ENCODE results near the gene KIAA1549. TPM values are rescaled to one million over a fixed set of nuclear protein-coding genes. Genes with fewer than 3 reads are reported as not detected.

KIAA1549 gene
- total and polyA plus RNA-seq, 7 donors = 0.46 to 4.4 (median 1.4) TPM

DNA sequence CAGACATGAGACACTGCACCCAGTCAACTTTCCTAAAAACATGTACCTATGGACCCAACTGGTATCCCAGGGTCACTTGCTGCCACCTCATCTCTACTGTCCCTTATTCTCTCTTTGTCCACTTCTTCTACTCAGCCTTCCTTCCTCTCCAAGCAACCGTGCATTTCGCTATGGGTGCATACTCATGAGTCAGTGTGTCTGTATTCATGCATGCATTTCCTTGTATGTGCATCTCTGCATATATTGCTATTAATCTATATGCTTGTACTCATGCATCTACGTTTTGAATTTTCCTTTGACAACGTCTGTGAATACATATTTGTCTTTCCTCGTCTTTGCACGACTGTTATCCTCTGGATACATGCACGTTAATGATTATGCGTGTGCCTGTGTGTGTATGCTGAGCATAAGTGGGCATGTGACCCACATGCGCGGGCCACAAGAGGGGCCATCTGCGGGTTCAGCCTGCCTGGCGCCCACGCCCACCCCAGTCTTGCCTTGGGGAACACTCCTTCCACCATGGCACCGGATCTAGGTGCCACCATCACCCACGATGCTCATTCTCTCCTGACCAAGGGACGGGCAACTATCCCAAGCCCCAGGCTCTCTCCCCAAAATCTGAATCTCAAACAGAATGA, 23.3 kb downstream of the KIAA1549 start:
- Histone ChIP-seq H3K36me3 (ENCODE audit: insufficient read depth in 1 of 2, low read depth in 1 of 2) (no peaks in the 10 kb centered on the region), H3K4me3 (no peak overlapping the region), H3K9me3 (no peaks in the 10 kb centered on the region), H3K27me3 (ENCODE audit: insufficient read depth in 3 of 3, low read length in 2 of 3) (no peaks in the 10 kb centered on the region), H3K27ac (no peak overlapping the region), H3K4me1 (no peaks in the 10 kb centered on the region)
- no peak for ATAC-seq
- no peak for TF ChIP-seq CTCF (IDR thresholded peaks at IDR 0.05)
- DNase-seq = no peak
- intact Hi-C loops (cut with DNase I) = no loop called here
- 93 to 97% (median 94%) methylated on average over 16 of the region's 16 CpGs for WGBS, 3 donors

DNA sequence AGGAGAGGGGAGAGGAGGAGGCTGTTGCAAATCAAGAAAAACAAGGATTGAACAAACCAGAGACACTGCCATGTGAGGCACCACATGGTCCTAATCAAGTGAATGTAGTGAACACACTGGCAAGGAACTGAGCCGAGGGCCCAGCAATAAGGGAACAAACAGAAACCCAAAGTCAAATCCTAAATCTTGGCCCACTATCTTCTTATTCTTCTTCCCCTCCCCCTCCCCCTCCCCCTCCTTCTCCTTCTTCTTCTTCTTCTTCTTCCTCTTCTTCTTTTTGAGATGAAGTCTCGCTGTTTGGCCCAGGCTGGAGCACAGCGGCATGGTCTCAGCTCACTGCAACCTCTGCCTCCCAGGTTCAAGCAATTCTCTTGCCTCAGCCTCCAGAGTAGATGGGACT, 24.0 kb downstream of the KIAA1549 start:
- no peak for TF ChIP-seq CTCF (IDR thresholded peaks at IDR 0.05)
- Histone ChIP-seq H3K27me3 (ENCODE audit: insufficient read depth in 3 of 3, low read length in 2 of 3) (no peaks in the 10 kb centered on the region), H3K4me3 (no peak overlapping the region), H3K27ac (no peak overlapping the region), H3K9me3 (no peaks in the 10 kb centered on the region), H3K4me1 (no peaks in the 10 kb centered on the region), H3K36me3 (ENCODE audit: insufficient read depth in 1 of 2, low read depth in 1 of 2) (no peaks in the 10 kb centered on the region)
- ATAC-seq (no peak), DNase-seq (no peak)
- intact Hi-C loops (cut with DNase I) = no loop called here
- 91 to 100% (median 97%) methylated on average over 3 of the region's 3 CpGs for WGBS, 3 donors

DNA sequence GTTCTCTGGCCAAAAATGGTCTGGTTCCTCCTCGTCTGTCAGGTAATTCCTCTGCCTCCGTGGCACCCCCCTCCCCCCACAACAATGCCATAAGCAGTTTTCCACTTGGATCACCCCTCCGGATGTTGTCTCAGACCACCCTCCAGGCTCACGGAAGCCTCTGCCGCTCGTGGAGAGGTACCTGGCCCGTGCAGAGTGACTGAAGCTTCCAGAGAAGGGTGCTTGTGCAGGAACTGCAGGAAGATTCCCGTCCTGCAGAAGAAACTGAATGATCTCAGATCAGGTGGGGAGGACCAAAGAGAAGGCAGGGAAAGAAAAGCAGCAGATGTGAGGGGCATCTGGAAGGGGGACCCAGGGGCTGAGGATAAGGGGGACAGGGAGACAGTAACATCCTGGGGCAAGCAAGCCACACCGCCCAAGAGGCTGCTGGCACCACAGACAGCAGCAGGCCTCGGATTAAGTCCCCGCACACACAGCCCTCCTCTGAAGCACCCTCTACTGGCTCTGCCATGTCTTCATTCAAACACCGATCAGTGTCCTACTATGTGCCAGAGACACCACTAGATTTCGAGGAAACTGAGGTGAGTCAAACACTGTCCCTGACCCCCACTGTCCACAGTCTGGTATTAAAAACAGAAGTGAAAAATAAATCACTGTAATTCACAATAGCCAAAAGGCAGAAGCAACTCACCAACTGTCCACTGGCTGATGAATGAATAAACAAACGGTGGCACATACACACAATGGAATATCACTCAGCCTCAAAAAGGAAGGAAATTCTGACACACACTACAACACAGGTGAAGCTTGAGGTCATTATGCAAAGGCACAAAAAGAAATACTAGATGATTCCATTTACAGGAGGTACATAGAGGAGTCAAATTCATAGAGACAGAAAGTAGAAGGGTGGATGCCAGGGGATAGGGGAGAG, 26.4 kb downstream of the KIAA1549 start:
- H3K4me3 ChIP-seq = no peak overlapping the region
- ATAC-seq (no peak), DNase-seq (no peak)
- H3K27me3 ChIP-seq (ENCODE audit: insufficient read depth in 3 of 3, low read length in 2 of 3) = no peaks in the 10 kb centered on the region
- no peaks in the 10 kb centered on the region for H3K36me3 ChIP-seq (ENCODE audit: insufficient read depth in 1 of 2, low read depth in 1 of 2)
- 78 to 80% (median 79%) methylated on average over 14 of the region's 14 CpGs for WGBS, 3 donors
- no peak overlapping the region for H3K27ac ChIP-seq
- intact Hi-C loops (cut with DNase I) = no loop called here
- no peaks in the 10 kb centered on the region for H3K9me3 ChIP-seq
- no peaks in the 10 kb centered on the region for H3K4me1 ChIP-seq
- TF ChIP-seq CTCF (IDR thresholded peaks at IDR 0.05) = no peak

DNA sequence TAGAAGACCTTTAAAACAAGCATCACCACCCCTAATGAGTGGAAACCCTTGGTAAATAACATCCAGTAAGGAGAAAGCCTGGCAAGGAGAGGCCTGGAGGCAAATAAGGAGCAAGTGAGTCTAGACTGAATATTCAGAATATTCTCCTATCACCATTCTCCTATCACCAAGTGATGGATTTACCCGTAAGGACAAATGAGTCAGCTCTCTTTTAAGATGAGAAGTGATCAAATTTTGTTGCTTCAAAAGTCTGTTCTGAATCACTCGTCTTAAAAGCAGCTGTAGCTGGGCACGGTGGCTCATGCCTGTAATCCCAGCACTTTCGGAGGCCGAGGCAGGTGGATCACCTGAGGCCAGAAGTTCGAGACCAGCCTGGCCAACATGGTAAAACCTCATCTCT, 28.4 kb downstream of the KIAA1549 start:
- no peaks in the 10 kb centered on the region for H3K27me3 ChIP-seq (ENCODE audit: insufficient read depth in 3 of 3, low read length in 2 of 3)
- intact Hi-C loops (cut with DNase I) = no loop called here
- DNase-seq (no peak), ATAC-seq (no peak)
- no peak overlapping the region for H3K27ac ChIP-seq
- no peaks in the 10 kb centered on the region for H3K4me1 ChIP-seq
- TF ChIP-seq CTCF (IDR thresholded peaks at IDR 0.05) = no peak
- H3K9me3 ChIP-seq = no peaks in the 10 kb centered on the region
- H3K36me3 ChIP-seq (ENCODE audit: insufficient read depth in 1 of 2, low read depth in 1 of 2) = no peaks in the 10 kb centered on the region
- H3K4me3 ChIP-seq = no peak overlapping the region
- WGBS, 3 donors = 94 to 98% (median 95%) methylated on average over 6 of the region's 6 CpGs

Data from psoas muscle (tissue), 8 donors.